Measurements from ENCODE around the gene KIRREL3. TPM values are rescaled to one million over a fixed set of nuclear protein-coding genes. Genes with fewer than 3 reads are reported as not detected.

The KIRREL3 gene
- polyA plus RNA-seq, 1 donor (not counting 4 experiments of a cell fraction or from before 2014, with no cell fraction given), result 0.04 TPM

GRCh38 chr11:126891556-126892217 lies 108.9 kb downstream of the KIRREL3 start:
- no peaks in the 10 kb centered on the region for H3K9me1 ChIP-seq (ENCODE audit: control insufficient read depth, extremely low read depth, insufficient read depth, low read length)
- H3K27ac ChIP-seq (ENCODE audit: control insufficient read depth, insufficient read depth, low read length), result no peak overlapping the region
- H3K9me3 ChIP-seq (ENCODE audit: control insufficient read depth, low read depth, low read length), result peaks cover 3% of the 10 kb centered on the region
- H3K27me3 ChIP-seq (ENCODE audit: control insufficient read depth, extremely low read depth, insufficient read depth, low read length), result no peaks in the 10 kb centered on the region
- no peaks in the 10 kb centered on the region for H3K4me1 ChIP-seq (ENCODE audit: control insufficient read depth, extremely low read depth, insufficient read depth, low read length)
- DNase-seq (ENCODE audit: low read depth, low spot score) (no peak), FAIRE-seq (no peak)
- H3K36me3 ChIP-seq (ENCODE audit: control insufficient read depth in 2 of 2, extremely low read depth in 1 of 2, insufficient read depth in 2 of 2, low read length in 2 of 2), result no peaks in the 10 kb centered on the region
- no peaks in the 10 kb centered on the region for H4K20me1 ChIP-seq (ENCODE audit: control insufficient read depth, extremely low read depth, insufficient read depth, low read length)
- H3K9ac ChIP-seq (ENCODE audit: control insufficient read depth, extremely low read depth, insufficient read depth, low read length), result no peak overlapping the region
- dilution Hi-C loops (cut with MboI; ENCODE audit: extremely low pct_ligation_motif_present, low sequenced_read_pairs), result no loop called here
- TF ChIP-seq EZH2 (IDR thresholded peaks at IDR 0.05; ENCODE audit: low read length), result no peak
- no peak overlapping the region for H3K4me2 ChIP-seq (ENCODE audit: control insufficient read depth, extremely low read depth, insufficient read depth, low read depth, low read length)
- H3K79me2 ChIP-seq (ENCODE audit: control insufficient read depth, insufficient read depth, low read length), result no peaks in the 10 kb centered on the region
- no peak overlapping the region for H3K4me3 ChIP-seq (ENCODE audit: control insufficient read depth in 2 of 3, extremely low read depth in 1 of 3, insufficient read depth in 2 of 3, low read depth in 1 of 3, low read length in 3 of 3)
- no peak overlapping the region for H2AFZ ChIP-seq (ENCODE audit: control insufficient read depth, low read length)

DNA sequence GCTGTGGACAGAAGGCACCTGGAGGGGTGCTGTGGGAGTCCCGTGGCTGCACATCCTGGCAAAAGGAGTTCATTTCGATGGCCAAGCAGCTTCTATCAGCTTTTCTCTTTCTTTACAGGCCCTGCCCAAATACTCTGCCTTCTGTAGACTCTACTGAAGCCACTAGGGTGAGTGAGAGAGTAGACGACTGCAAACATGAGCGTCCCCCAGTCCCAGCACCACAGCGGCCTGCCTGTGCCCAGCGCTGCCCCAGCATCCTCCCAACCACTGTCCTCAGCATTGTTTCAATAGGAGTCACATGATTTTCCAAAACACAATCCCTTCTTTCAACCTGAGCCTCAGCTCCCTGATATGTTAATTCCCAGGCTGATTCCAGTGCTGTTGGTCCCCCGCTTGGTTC lies 110.0 kb downstream of the KIRREL3 start:
- no peak for TF ChIP-seq EZH2 (IDR thresholded peaks at IDR 0.05; ENCODE audit: low read length)
- TF ChIP-seq, protein P1, sequence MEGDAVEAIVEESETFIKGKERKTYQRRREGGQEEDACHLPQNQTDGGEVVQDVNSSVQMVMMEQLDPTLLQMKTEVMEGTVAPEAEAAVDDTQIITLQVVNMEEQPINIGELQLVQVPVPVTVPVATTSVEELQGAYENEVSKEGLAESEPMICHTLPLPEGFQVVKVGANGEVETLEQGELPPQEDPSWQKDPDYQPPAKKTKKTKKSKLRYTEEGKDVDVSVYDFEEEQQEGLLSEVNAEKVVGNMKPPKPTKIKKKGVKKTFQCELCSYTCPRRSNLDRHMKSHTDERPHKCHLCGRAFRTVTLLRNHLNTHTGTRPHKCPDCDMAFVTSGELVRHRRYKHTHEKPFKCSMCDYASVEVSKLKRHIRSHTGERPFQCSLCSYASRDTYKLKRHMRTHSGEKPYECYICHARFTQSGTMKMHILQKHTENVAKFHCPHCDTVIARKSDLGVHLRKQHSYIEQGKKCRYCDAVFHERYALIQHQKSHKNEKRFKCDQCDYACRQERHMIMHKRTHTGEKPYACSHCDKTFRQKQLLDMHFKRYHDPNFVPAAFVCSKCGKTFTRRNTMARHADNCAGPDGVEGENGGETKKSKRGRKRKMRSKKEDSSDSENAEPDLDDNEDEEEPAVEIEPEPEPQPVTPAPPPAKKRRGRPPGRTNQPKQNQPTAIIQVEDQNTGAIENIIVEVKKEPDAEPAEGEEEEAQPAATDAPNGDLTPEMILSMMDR (optimal IDR thresholded peaks at IDR 0.05 in 1 of 3, IDR thresholded peaks at IDR 0.05 in 1 of 3, conservative IDR thresholded peaks at IDR 0.05 in 1 of 3; ENCODE audit: extremely low read depth in 1 of 3, insufficient read depth in 2 of 3, low read length in 3 of 3), result no peak
- H3K27me3 ChIP-seq (ENCODE audit: control insufficient read depth, extremely low read depth, insufficient read depth, low read length), result no peaks in the 10 kb centered on the region

More for the DNA sequence above, 110.0 kb downstream of the KIRREL3 start:
- H3K4me1 ChIP-seq (ENCODE audit: control insufficient read depth, extremely low read depth, insufficient read depth, low read length), result no peaks in the 10 kb centered on the region
- H3K79me2 ChIP-seq (ENCODE audit: control insufficient read depth, insufficient read depth, low read length), result no peaks in the 10 kb centered on the region
- no peak overlapping the region for H3K4me3 ChIP-seq (ENCODE audit: control insufficient read depth in 2 of 3, extremely low read depth in 1 of 3, insufficient read depth in 2 of 3, low read depth in 1 of 3, low read length in 3 of 3)
- FAIRE-seq (no peak), DNase-seq (ENCODE audit: low read depth, low spot score) (no peak)
- H2AFZ ChIP-seq (ENCODE audit: control insufficient read depth, low read length), result no peak overlapping the region
- H3K9me1 ChIP-seq (ENCODE audit: control insufficient read depth, extremely low read depth, insufficient read depth, low read length), result no peaks in the 10 kb centered on the region
- dilution Hi-C loops (cut with MboI; ENCODE audit: extremely low pct_ligation_motif_present, low sequenced_read_pairs), result no loop called here
- H3K36me3 ChIP-seq (ENCODE audit: control insufficient read depth in 2 of 2, extremely low read depth in 1 of 2, insufficient read depth in 2 of 2, low read length in 2 of 2), result no peaks in the 10 kb centered on the region
- H3K27ac ChIP-seq (ENCODE audit: control insufficient read depth, insufficient read depth, low read length), result no peak overlapping the region
- H3K4me2 ChIP-seq (ENCODE audit: control insufficient read depth, extremely low read depth, insufficient read depth, low read depth, low read length), result no peak overlapping the region
- no peaks in the 10 kb centered on the region for H3K9me3 ChIP-seq (ENCODE audit: control insufficient read depth, low read depth, low read length)
- no peaks in the 10 kb centered on the region for H4K20me1 ChIP-seq (ENCODE audit: control insufficient read depth, extremely low read depth, insufficient read depth, low read length)
- H3K9ac ChIP-seq (ENCODE audit: control insufficient read depth, extremely low read depth, insufficient read depth, low read length), result no peak overlapping the region
